HepG2 (cell line): ENCODE measurements around the gene PNLIP. TPM values are rescaled to one million over a fixed set of nuclear protein-coding genes. Genes with fewer than 3 reads are reported as not detected.

Experiments
- ATAC-seq: fragments of 200-7000 bp; cut with Tn5 transposase; 3 replicates; pipeline ENCODE4 v1.9.1; 2020; ENCODE audit warnings: mild to moderate bottlenecking, moderate library complexity
- BruUV-seq: library from RNA; stranded (reverse); fragments of 400-500 nt; replicated peaks from 2 replicates; lab custom pipeline; 2021; lab: Mats Ljungman, UMichigan
- CTCF ChIA-PET: fragments of 300-600 bp; formaldehyde crosslinking; extraction: SDS; loops from one replicate; lab custom pipeline; 2021; ENCODE audit warnings: low total read pairs, inconsistent platforms, low intra/inter-chr PET ratio; lab: Yijun Ruan, JAX
- POLR2A ChIA-PET: fragments of 350-600 bp; sonication (Branson Sonifier 250); formaldehyde crosslinking; loops from one replicate; lab custom pipeline; 2020; ENCODE audit warnings: antibody characterized with exemption, inconsistent platforms; lab: Yijun Ruan, JAX
- DNase-seq: peaks from one replicate; pipeline ENCODE4 v3.0.0-alpha.2; 2015; ENCODE audit warnings: low spot score
- FAIRE-seq: peaks from 3 replicates; lab custom pipeline; 2011; peaks lifted over from hg19 to GRCh38; lab: Jason Lieb, UNC
- H2AFZ ChIP-seq: one replicate; pipeline ENCODE4 v1.6.1; 2011; ENCODE audit warnings: low read length, inconsistent platforms
- H3K27ac ChIP-seq: fragments of 300-600 bp; 3 replicates; pipeline ENCODE4 v1.8.0; 2011; ENCODE audit warnings: mixed run types, mild to moderate bottlenecking, mixed read lengths, low read length, inconsistent platforms; ENCODE audit not compliant: insufficient read depth; ENCODE audit errors: extremely low read length
- H3K27me3 ChIP-seq, 2 experiments: fragments of 200-600 bp in 1 of 2; 2 replicates in 1 of 2; 3 replicates in 1 of 2; pipeline versions ENCODE4 v1.6.0 to v1.8.0; 2011; ENCODE audit warnings: low read length in 2 of 2, mild to moderate bottlenecking in 2 of 2, moderate library complexity in 2 of 2, inconsistent platforms in 1 of 2; ENCODE audit not compliant: insufficient read depth in 2 of 2, control insufficient read depth in 1 of 2
- H3K36me3 ChIP-seq, 2 experiments: fragments of 200-600 bp in 1 of 2; replicated peaks in 1 of 2; 2 replicates in 1 of 2; 3 replicates in 1 of 2; pipeline versions ENCODE4 v1.5.1 to v1.8.0; 2011; ENCODE audit warnings: low read length in 2 of 2, inconsistent platforms in 1 of 2; ENCODE audit not compliant: insufficient read depth in 2 of 2, control insufficient read depth in 1 of 2
- H3K4me1 ChIP-seq: 2 replicates; pipeline ENCODE4 v1.5.1; 2012; ENCODE audit warnings: low read length, inconsistent platforms; ENCODE audit not compliant: insufficient read depth
- H3K4me2 ChIP-seq: 2 replicates; pipeline ENCODE4 v1.6.0; 2011; ENCODE audit warnings: low read depth, low read length, inconsistent platforms
- H3K4me3 ChIP-seq, 3 experiments: fragments of 200-600 bp in 1 of 3; sonication (generic), shearing (Covaris generic) in 1 of 3; replicated peaks in 1 of 3; 2 replicates each; pipeline ENCODE4 v1.5.1; 2011 to 2016; ENCODE audit warnings: low read length in 3 of 3, inconsistent platforms in 2 of 3, low read depth in 2 of 3, mild to moderate bottlenecking in 2 of 3, control low read depth in 1 of 3, mixed read lengths in 1 of 3; ENCODE audit not compliant: insufficient read depth in 1 of 3
- H3K79me2 ChIP-seq: one replicate; pipeline ENCODE4 v1.6.1; 2011; ENCODE audit warnings: low read length, inconsistent platforms; ENCODE audit not compliant: insufficient read depth
- H3K9ac ChIP-seq: 2 replicates; pipeline ENCODE4 v1.6.0; 2011; ENCODE audit warnings: mild to moderate bottlenecking, low read depth, low read length, inconsistent platforms; ENCODE audit not compliant: insufficient read depth
- H3K9me3 ChIP-seq: 2 replicates; pipeline ENCODE4 v1.5.1; 2012; ENCODE audit warnings: mild to moderate bottlenecking, low read length
- H4K20me1 ChIP-seq: 2 replicates; pipeline ENCODE4 v1.6.0; 2011; ENCODE audit warnings: inconsistent platforms, mild to moderate bottlenecking, low read length, moderate library complexity; ENCODE audit not compliant: insufficient read depth
- BATF2 ChIP-seq: sonication (generic); formaldehyde crosslinking; IDR thresholded peaks from 2 replicates; pipeline ENCODE4 v1.8.0; 2022; ENCODE audit warnings: mild to moderate bottlenecking, missing genetic modification reagents, moderate library complexity
- FOXO1 ChIP-seq: sonication (generic); formaldehyde crosslinking; IDR thresholded peaks from 2 replicates; pipeline ENCODE4 v1.4.0; 2020; ENCODE audit warnings: missing genetic modification reagents
- HOMEZ ChIP-seq: IDR thresholded peaks from 2 replicates; pipeline ENCODE4 v1.6.1; 2016; ENCODE audit warnings: low read depth
- MYPOP ChIP-seq: sonication (generic); formaldehyde crosslinking; IDR thresholded peaks from 2 replicates; pipeline ENCODE4 v1.8.1; 2023; ENCODE audit warnings: mild to moderate bottlenecking, moderate library complexity, missing genetic modification reagents
- RFXAP ChIP-seq: sonication (generic); formaldehyde crosslinking; IDR thresholded peaks from 2 replicates; pipeline ENCODE4 v1.4.0; 2020; ENCODE audit warnings: missing genetic modification reagents, borderline replicate concordance
- SALL1 ChIP-seq: sonication (generic); formaldehyde crosslinking; IDR thresholded peaks from 2 replicates; pipeline ENCODE4 v1.8.0; 2022; ENCODE audit warnings: mild to moderate bottlenecking, missing genetic modification reagents
- SP5 ChIP-seq: IDR thresholded peaks from 2 replicates; pipeline ENCODE4 v1.6.1; 2016; ENCODE audit warnings: low read depth, borderline replicate concordance
- THYN1 ChIP-seq: sonication (generic); formaldehyde crosslinking; IDR thresholded peaks from 2 replicates; pipeline ENCODE4 v1.8.1; 2023; ENCODE audit warnings: low read depth, mild to moderate bottlenecking, moderate library complexity, missing genetic modification reagents, borderline replicate concordance
- ZNF318 ChIP-seq: sonication (generic); formaldehyde crosslinking; IDR thresholded peaks from 2 replicates; pipeline ENCODE4 v1.4.0; 2020; ENCODE audit warnings: mild to moderate bottlenecking, missing genetic modification reagents
- WGBS: methylation state at CpG from one replicate; pipeline ENCODE4 v1.1.6; 2017; ENCODE audit warnings: low lambda C conversion rate; 5-methylcytosine and 5-hydroxymethylcytosine counted together
- in situ Hi-C: cut with HindIII; loops from 2 replicates; pipeline ENCODE4 v1.10.0; 2017; ENCODE audit warnings: low pct_unique_long_range_greater_than_20kb; ENCODE audit not compliant: extremely low pct_ligation_motif_present
- intact Hi-C: fragments of 100-400 bp; cut with micrococcal nuclease; formaldehyde crosslinking; loops from one replicate; pipeline ENCODE4 v1.10.0; 2022; ENCODE audit not compliant: unreplicated experiment
- polyA plus RNA-seq, 8 experiments: library from polyadenylated mRNA; depleted of rRNA in 3 of 8; stranded (reverse) in 7 of 8; unstranded in 1 of 8; fragments of >200 nt; fragmentation: Illumina TruSeq in 4 of 8; extraction: Trizol in 4 of 8; gene quantifications; 2 replicates each; pipeline versions ENCODE4 v1.2.1 to v1.2.3, GENCODE V29; 2011 to 2016; ENCODE audit warnings: low read depth in 4 of 8, missing spikeins in 1 of 8, mixed read lengths in 1 of 8; ENCODE audit not compliant: insufficient read depth in 1 of 8
- total RNA-seq, 5 experiments: library from RNA; depleted of rRNA; stranded (reverse); fragments of >200 nt; fragmentation: Illumina TruSeq; extraction: Trizol; gene quantifications; 2 replicates each; pipeline ENCODE4 v1.2.3, GENCODE V29; 2016; ENCODE audit warnings: low read depth in 1 of 5

Gene PNLIP
- total and polyA plus RNA-seq, 2 of the 13 experiments (the other 11 are each of a cell fraction or from before 2014, with no cell fraction given): not detected

- TF ChIP-seq SP5 (CRISPR knock-in tag): no peak
- TF ChIP-seq, all 625 proteins: peak for 0
Observed at GRCh38 chr10:116574797-116575196, 29.1 kb downstream of the PNLIP start (continued).

GRCh38 chr10:116587878-116588591, 42.3 kb downstream of the PNLIP start:
- Histone ChIP-seq H3K36me3 (no peaks in the 10 kb centered on the region), H3K27ac (no peak overlapping the region), H3K79me2 (no peaks in the 10 kb centered on the region), H3K4me2 (no peak overlapping the region), H3K27me3 (peaks cover 2 to 16% of the 10 kb centered on the region in 2 experiments; a peak in 2 of 5 replicates), H3K4me1 (no peaks in the 10 kb centered on the region), H3K9ac (no peak overlapping the region), H4K20me1 (no peaks in the 10 kb centered on the region; the same call in 1 of the 2 replicates), H2AFZ (no peak overlapping the region), H3K4me3 (no peak overlapping the region), H3K9me3 (no peaks in the 10 kb centered on the region)
- intact Hi-C loops: no loop called here
- in situ Hi-C loops: no loop called here
- no peak for ATAC-seq
- no TSS peak for BruUV-seq
- DNase-seq: no peak
- WGBS: 41% methylated on average over 8 of the region's 8 CpGs
- ChIA-PET CTCF (no interaction called here), POLR2A (no interaction called here)
- no peak for FAIRE-seq
- no peak for TF ChIP-seq HOMEZ
- no peak for TF ChIP-seq SALL1
- no peak for TF ChIP-seq RFXAP (CRISPR knock-in tag)
- TF ChIP-seq BATF2: no peak
- TF ChIP-seq ZNF318 (CRISPR knock-in tag): no peak
- TF ChIP-seq THYN1 (CRISPR knock-in tag): no peak
- TF ChIP-seq FOXO1 (CRISPR knock-in tag): no peak
- TF ChIP-seq MYPOP (CRISPR knock-in tag): no peak
